22Rv1 (cell line): ENCODE results near the gene CARD9.

Source experiments
- ZFX ChIP-seq: fragments of 450-650 bp; IDR thresholded peaks from 2 replicates; pipeline ENCODE4 v1.6.1; 2017; ENCODE audit warnings: antibody characterized with exemption, borderline replicate concordance
- TF ChIP-seq, protein P1 (sequence below): fragments of 450-650 bp; IDR thresholded peaks from 2 replicates; pipeline ENCODE4 v1.5.1; 2017; ENCODE audit warnings: mild to moderate bottlenecking

DNA sequence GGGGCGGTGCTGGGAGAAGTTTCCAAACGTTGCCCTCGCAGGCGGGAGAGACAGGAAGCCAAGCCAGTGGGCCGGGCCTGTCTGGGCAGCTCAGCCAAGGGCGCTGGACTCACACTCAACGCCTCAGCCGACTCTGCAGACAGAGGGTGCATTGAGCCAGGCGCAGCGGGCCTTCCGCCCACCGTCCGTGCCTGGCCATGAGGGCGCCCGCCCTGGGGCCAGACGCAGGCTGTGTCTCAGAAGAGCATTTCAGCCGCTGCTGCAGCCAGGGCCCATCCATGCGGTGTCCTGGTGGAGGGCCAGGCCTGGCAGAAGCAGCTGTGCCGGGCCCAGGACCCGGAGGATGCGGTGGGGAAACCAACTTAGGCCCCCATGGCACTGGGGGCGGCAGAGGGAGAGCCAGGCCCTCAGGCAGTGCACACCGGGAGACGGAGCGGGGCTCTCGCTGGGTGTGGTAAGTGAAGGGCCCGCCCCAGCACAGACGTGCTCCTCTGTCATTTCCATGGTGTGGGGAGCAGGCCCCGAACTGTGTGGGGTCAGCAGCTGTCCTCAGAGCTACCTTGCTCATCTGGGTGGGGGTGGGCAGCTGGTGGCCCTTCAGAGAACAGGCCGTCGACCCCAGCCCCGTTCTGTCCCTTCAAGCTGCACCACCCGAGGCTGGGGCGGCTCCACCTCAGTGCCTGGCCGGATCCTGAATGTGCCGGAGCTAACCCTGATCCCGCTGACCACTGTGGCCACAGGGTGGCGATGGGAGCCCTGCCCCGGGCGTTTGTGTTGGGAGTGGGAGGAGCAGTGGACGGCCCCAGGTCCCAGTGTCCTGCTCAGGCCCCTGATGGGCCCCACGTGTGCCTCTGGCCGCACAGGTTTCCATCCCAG, 27.9 kb downstream of the CARD9 start:
- TF ChIP-seq, protein P1, sequence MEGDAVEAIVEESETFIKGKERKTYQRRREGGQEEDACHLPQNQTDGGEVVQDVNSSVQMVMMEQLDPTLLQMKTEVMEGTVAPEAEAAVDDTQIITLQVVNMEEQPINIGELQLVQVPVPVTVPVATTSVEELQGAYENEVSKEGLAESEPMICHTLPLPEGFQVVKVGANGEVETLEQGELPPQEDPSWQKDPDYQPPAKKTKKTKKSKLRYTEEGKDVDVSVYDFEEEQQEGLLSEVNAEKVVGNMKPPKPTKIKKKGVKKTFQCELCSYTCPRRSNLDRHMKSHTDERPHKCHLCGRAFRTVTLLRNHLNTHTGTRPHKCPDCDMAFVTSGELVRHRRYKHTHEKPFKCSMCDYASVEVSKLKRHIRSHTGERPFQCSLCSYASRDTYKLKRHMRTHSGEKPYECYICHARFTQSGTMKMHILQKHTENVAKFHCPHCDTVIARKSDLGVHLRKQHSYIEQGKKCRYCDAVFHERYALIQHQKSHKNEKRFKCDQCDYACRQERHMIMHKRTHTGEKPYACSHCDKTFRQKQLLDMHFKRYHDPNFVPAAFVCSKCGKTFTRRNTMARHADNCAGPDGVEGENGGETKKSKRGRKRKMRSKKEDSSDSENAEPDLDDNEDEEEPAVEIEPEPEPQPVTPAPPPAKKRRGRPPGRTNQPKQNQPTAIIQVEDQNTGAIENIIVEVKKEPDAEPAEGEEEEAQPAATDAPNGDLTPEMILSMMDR = no peak; the same call in 1 of the 2 replicates
- no peak for TF ChIP-seq ZFX
